ENCODE measurements around the gene GNB1. TPM values are rescaled to one million over a fixed set of nuclear protein-coding genes. Genes with fewer than 3 reads are reported as not detected.
A peak's percentile ranks its signal among the peaks of the same experiment; 100 is the strongest.

The GNB1 gene
- total RNA-seq, 1 donor from 2014 or later, result 159 TPM

DNA sequence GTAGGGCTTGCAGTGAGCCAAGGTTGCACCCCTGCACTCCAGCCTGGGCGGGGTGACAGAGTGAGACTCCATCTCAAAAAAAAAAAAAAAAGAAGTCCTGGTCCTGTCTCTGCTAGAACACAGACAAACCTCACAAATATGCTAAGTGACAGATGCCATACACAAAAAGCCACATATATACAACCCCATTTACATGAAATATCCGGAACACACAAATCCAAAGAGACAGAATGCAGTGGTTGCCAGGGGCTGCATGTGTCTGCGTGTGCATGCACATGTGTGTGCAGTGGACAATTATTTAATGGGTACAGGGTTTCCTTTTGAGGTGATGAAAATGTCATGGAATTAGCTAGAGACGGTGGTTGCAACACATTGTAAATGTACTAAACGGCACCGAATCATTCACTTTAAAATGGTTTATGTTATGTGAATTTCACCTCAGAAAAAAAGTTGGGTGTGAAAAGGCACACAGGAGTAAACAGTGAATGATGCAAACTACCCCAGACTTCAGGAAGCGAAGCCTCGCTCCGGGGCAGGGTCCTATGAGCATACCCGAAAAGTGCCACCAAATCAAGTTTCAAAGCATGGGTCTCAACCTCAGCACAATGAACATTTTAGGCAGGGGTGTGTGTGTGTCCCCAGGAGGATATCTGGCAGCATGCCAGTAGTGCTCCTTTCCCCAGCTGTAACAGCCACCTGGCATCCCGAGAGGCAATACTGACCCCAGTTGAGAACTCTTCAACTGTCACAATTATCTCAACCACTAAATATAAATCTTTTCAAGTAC lies 48.3 kb downstream of the GNB1 start:
- Histone ChIP-seq H3K9me3 (no peaks in the 10 kb centered on the region), H3K4me1 (peaks cover 66% of the 10 kb centered on the region), H3K27me3 (no peaks in the 10 kb centered on the region), H3K4me3 (no peak overlapping the region), H3K27ac (no peak overlapping the region), H3K36me3 (no peaks in the 10 kb centered on the region)
- no peak for TF ChIP-seq POLR2A (IDR thresholded peaks at IDR 0.05)
- TF ChIP-seq, protein P1, sequence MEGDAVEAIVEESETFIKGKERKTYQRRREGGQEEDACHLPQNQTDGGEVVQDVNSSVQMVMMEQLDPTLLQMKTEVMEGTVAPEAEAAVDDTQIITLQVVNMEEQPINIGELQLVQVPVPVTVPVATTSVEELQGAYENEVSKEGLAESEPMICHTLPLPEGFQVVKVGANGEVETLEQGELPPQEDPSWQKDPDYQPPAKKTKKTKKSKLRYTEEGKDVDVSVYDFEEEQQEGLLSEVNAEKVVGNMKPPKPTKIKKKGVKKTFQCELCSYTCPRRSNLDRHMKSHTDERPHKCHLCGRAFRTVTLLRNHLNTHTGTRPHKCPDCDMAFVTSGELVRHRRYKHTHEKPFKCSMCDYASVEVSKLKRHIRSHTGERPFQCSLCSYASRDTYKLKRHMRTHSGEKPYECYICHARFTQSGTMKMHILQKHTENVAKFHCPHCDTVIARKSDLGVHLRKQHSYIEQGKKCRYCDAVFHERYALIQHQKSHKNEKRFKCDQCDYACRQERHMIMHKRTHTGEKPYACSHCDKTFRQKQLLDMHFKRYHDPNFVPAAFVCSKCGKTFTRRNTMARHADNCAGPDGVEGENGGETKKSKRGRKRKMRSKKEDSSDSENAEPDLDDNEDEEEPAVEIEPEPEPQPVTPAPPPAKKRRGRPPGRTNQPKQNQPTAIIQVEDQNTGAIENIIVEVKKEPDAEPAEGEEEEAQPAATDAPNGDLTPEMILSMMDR (IDR thresholded peaks at IDR 0.05), result no peak
- intact Hi-C loops (cut with DNase I), result no loop called here
- no peak for DNase-seq (ENCODE audit: extremely low spot score in 2 of 2)

DNA sequence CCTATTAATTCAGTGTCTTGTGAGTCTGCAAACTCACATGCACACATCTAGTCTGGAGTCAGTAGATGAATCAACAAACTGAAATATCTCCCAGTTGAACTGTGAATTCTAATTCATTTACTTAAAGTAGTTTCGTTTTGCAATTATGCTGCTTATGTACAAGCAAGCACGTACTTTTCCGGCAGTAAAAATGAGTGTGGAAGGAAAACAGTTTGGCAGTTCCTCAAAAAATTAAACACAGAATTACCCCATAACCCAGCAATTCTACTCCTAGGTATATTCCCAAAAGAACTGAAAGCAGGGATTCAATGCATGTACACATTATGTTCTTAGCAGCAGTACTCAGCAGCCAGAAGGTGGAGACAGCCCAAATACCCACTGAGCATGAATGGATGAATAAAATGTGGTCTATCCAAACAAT lies 49.3 kb downstream of the GNB1 start:
- intact Hi-C loops (cut with DNase I), result no loop called here
- Histone ChIP-seq H3K4me3 (peak overlapping the region in 1 of 2 donors; percentile 20), H3K27ac (peak overlapping the region; percentile 37), H3K36me3 (no peaks in the 10 kb centered on the region), H3K4me1 (peaks cover 57% of the 10 kb centered on the region), H3K27me3 (no peaks in the 10 kb centered on the region), H3K9me3 (no peaks in the 10 kb centered on the region)
- TF ChIP-seq POLR2AphosphoS5 (IDR thresholded peaks at IDR 0.05; ENCODE audit: insufficient read depth in 1 of 2, low read depth in 1 of 2), result no peak
- TF ChIP-seq, protein P1 (IDR thresholded peaks at IDR 0.05), result no peak
- no peak for TF ChIP-seq POLR2A (IDR thresholded peaks at IDR 0.05)
- no peak for DNase-seq (ENCODE audit: extremely low spot score in 2 of 2)

DNA sequence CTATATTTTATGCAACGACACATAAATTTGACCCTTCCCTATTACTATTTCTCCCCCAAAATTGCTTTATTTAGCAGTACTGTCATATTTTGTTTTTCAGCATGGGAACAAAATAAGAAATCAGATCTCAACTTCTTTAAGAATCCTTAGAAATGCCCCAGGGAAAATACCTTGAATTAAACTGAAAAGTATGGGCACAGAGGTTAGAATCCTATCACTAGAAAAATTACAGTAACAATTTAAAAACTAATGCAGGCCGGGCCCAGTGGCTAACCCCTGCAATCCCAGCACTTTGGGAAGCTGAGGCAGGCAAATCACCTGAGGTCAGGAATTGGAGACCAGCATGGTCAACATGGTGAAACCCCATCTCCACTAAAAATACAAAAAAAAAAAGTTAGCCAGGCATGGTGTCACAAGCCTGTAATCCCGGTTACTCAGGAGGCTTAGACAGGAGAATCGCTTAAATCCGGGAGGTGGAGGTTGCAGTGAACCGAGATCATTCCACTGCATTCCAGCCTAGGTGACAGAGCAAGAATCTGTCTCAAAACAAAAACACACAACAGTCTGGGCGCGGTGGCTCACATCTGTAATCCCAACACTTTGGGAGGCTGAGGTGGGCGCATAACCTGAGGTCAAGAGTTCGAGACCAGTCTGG lies 51.4 kb downstream of the GNB1 start:
- no peak for DNase-seq (ENCODE audit: extremely low spot score in 2 of 2)
- H3K27me3 ChIP-seq, result no peaks in the 10 kb centered on the region
- no peak overlapping the region for H3K4me3 ChIP-seq
- no peak overlapping the region for H3K27ac ChIP-seq
- H3K9me3 ChIP-seq, result no peaks in the 10 kb centered on the region
- intact Hi-C loops (cut with DNase I), result no loop called here
- TF ChIP-seq, protein P1 (IDR thresholded peaks at IDR 0.05), result no peak
- TF ChIP-seq POLR2AphosphoS5 (IDR thresholded peaks at IDR 0.05; ENCODE audit: insufficient read depth in 1 of 2, low read depth in 1 of 2) (no peak), POLR2A (IDR thresholded peaks at IDR 0.05) (no peak)
- H3K36me3 ChIP-seq, result peaks cover 0 to 6% of the 10 kb centered on the region in 2 donors
- peaks cover 60% of the 10 kb centered on the region for H3K4me1 ChIP-seq

DNA sequence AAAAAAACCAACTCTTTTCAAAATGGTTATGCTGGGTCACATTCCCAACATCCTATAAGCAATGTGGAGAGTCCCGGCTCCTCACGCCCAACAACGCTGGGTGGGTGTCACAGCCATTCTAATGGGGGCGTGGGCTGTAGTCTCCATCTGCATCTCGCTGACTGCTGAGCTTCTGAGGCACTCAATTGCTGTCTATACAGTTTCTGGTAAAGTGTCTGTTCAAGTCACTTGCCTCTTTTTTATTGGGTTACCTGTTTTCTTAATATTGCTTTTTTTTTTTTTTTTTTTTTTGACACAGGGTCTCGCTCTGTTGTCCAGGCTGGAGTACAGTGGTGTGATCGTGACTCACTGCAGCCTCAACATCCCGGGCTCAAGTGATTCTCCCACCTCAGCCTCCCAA lies 54.8 kb downstream of the GNB1 start:
- DNase-seq (ENCODE audit: extremely low spot score in 2 of 2), result no peak
- peaks cover 59% of the 10 kb centered on the region for H3K4me1 ChIP-seq
- no peak overlapping the region for H3K4me3 ChIP-seq
- intact Hi-C loops (cut with DNase I), result no loop called here
- no peak overlapping the region for H3K27ac ChIP-seq
- TF ChIP-seq POLR2AphosphoS5 (IDR thresholded peaks at IDR 0.05; ENCODE audit: insufficient read depth in 1 of 2, low read depth in 1 of 2) (no peak), POLR2A (IDR thresholded peaks at IDR 0.05) (no peak)
- TF ChIP-seq, protein P1 (IDR thresholded peaks at IDR 0.05), result no peak
- H3K27me3 ChIP-seq, result no peaks in the 10 kb centered on the region
- peaks cover 0 to 6% of the 10 kb centered on the region in 2 donors for H3K36me3 ChIP-seq
- H3K9me3 ChIP-seq, result no peaks in the 10 kb centered on the region

DNA sequence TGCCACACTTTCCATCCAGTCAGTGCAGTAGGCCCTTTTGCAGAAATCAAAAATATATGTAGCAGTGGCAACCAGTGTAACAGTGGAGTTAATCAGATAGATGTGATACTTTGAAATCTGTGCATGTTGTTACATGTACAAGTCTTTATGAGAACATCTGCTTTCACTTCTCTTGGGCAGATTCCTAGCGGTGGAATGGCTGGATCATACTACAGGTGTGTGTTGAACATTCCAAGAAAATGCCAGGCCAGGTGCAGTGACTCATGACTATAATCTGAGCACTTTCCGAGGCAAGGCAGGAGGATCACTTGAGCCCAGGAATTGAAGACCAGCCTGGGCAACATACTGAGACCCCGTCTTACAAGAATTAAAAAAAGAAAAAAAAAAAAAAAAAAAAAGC lies 55.3 kb downstream of the GNB1 start:
- Histone ChIP-seq H3K27ac (no peak overlapping the region), H3K36me3 (peaks cover 0 to 6% of the 10 kb centered on the region in 2 donors), H3K9me3 (no peaks in the 10 kb centered on the region), H3K4me3 (no peak overlapping the region), H3K27me3 (no peaks in the 10 kb centered on the region), H3K4me1 (peaks cover 54% of the 10 kb centered on the region)
- no peak for DNase-seq (ENCODE audit: extremely low spot score in 2 of 2)
- intact Hi-C loops (cut with DNase I), result no loop called here
- TF ChIP-seq POLR2AphosphoS5 (IDR thresholded peaks at IDR 0.05; ENCODE audit: insufficient read depth in 1 of 2, low read depth in 1 of 2) (peak in 1 of 2 donors; percentile 61), POLR2A (IDR thresholded peaks at IDR 0.05) (no peak)
- TF ChIP-seq, protein P1 (IDR thresholded peaks at IDR 0.05), result no peak

All from vagina (tissue), 2 donors.